ENCODE data around the gene TAOK2. TPM values are rescaled to one million over a fixed set of nuclear protein-coding genes. Genes with fewer than 3 reads are reported as not detected.
"Not testable (repeated sequence)": the region's sequence is repeated elsewhere in the genome, so short reads cannot be mapped to it uniquely, and the experiment has no call there.

Gene TAOK2
- polyA plus RNA-seq, 6 donors from 2014 or later, result 2.3 to 8.5 (median 3.4) TPM

- no peak overlapping the region for H3K4me3 Mint-ChIP-seq
- peaks cover 6 to 15% (median 8%) of the 10 kb centered on the region in 3 donors for H3K27me3 Mint-ChIP-seq
- H3K36me3 Mint-ChIP-seq, result no peaks in the 10 kb centered on the region
- peaks cover 14 to 27% (median 16%) of the 10 kb centered on the region in 3 donors for H3K4me1 Mint-ChIP-seq
- ATAC-seq (ENCODE audit: low read depth in 2 of 2) (no peak), DNase-seq (no peak)
- H3K27ac Mint-ChIP-seq, result no peak overlapping the region
- no peaks in the 10 kb centered on the region for H3K9me3 Mint-ChIP-seq
Measured at GRCh38 chr16:30016555-30017276, 43.0 kb downstream of the TAOK2 start.

GRCh38 chr16:30017277-30017656 lies 43.6 kb downstream of the TAOK2 start:
- H3K9me3 Mint-ChIP-seq, result no peaks in the 10 kb centered on the region
- ATAC-seq (ENCODE audit: low read depth in 2 of 2), result no peak
- H3K4me3 Mint-ChIP-seq, result no peak overlapping the region
- no peak for DNase-seq
- H3K27me3 Mint-ChIP-seq, result peaks cover under 1 to 10% (median 4%) of the 10 kb centered on the region in 3 donors
- no peak overlapping the region for H3K27ac Mint-ChIP-seq
- no peaks in the 10 kb centered on the region for H3K36me3 Mint-ChIP-seq
- peaks cover 11 to 23% (median 12%) of the 10 kb centered on the region in 3 donors for H3K4me1 Mint-ChIP-seq

- not testable (repeated sequence) for H3K9me3 Mint-ChIP-seq; H3K27ac Mint-ChIP-seq; H3K27me3 Mint-ChIP-seq; DNase-seq; H3K36me3 Mint-ChIP-seq; H3K4me3 Mint-ChIP-seq; ATAC-seq (ENCODE audit: low read depth in 2 of 2)
- peaks cover 11 to 18% (median 12%) of the 10 kb centered on the region in 3 donors for H3K4me1 Mint-ChIP-seq
Measured at GRCh38 chr16:30017937-30018336, 44.3 kb downstream of the TAOK2 start.

- Mint-ChIP-seq H3K27me3 (peaks cover 0 to 17% (median 0%) of the 10 kb centered on the region in 3 donors), H3K4me1 (peaks cover 11 to 15% (median 12%) of the 10 kb centered on the region in 3 donors), H3K4me3 (peak overlapping the region in 2 of 8 donors; percentile 22 to 63), H3K9me3 (no peaks in the 10 kb centered on the region), H3K27ac (no peak overlapping the region), H3K36me3 (no peaks in the 10 kb centered on the region)
- DNase-seq, result no peak
- ATAC-seq (ENCODE audit: low read depth in 2 of 2), result no peak
Measured at GRCh38 chr16:30018731-30019158, 45.1 kb downstream of the TAOK2 start.

GRCh38 chr16:30022887-30023286 lies 49.2 kb downstream of the TAOK2 start, which contains the start of gene C16orf92:
Gene C16orf92 (plus strand): TSS chr16:30023198. CDS start chr16:30023341, 143 bp downstream.
- Mint-ChIP-seq H3K27ac (peak within 1 kb of the TSS in 1 of 6 donors; percentile 33), H3K4me3 (peak within 1 kb of the TSS in 3 of 8 donors; percentile 20 to 29 (median 28)), H3K9me3 (no peaks in the 10 kb centered on the region), H3K36me3 (peaks cover 0 to 11% of the 10 kb centered on the region in 2 donors), H3K4me1 (peaks cover 12 to 15% (median 12%) of the 10 kb centered on the region in 3 donors), H3K27me3 (peaks cover 14 to 37% (median 17%) of the 10 kb centered on the region in 3 donors)
- DNase-seq (no peak), ATAC-seq (ENCODE audit: low read depth in 2 of 2) (no peak)

GRCh38 chr16:30023586-30023985 lies 49.9 kb downstream of the TAOK2 start:
- H3K4me1 Mint-ChIP-seq, result peaks cover 12 to 16% (median 15%) of the 10 kb centered on the region in 3 donors
- no peak for ATAC-seq (ENCODE audit: low read depth in 2 of 2)
- peak overlapping the region in 1 of 6 donors; percentile 33 for H3K27ac Mint-ChIP-seq
- H3K9me3 Mint-ChIP-seq, result no peaks in the 10 kb centered on the region
- peaks cover 0 to 15% of the 10 kb centered on the region in 2 donors for H3K36me3 Mint-ChIP-seq
- H3K4me3 Mint-ChIP-seq, result no peak overlapping the region
- DNase-seq, result no peak
- peaks cover 17 to 42% (median 24%) of the 10 kb centered on the region in 3 donors for H3K27me3 Mint-ChIP-seq

- H3K4me3 Mint-ChIP-seq, result peak overlapping the region in 1 of 8 donors; percentile 76
- peaks cover 22 to 50% (median 32%) of the 10 kb centered on the region in 3 donors for H3K27me3 Mint-ChIP-seq
- ATAC-seq (ENCODE audit: low read depth in 2 of 2), result no peak
- H3K36me3 Mint-ChIP-seq, result peaks cover 0 to 15% of the 10 kb centered on the region in 2 donors
- peaks cover 12 to 21% (median 15%) of the 10 kb centered on the region in 3 donors for H3K4me1 Mint-ChIP-seq
- no peaks in the 10 kb centered on the region for H3K9me3 Mint-ChIP-seq
- DNase-seq, result no peak
- peak overlapping the region in 1 of 6 donors; percentile 68 for H3K27ac Mint-ChIP-seq
Measured at GRCh38 chr16:30024451-30024850, 50.8 kb downstream of the TAOK2 start.

GRCh38 chr16:30025156-30025555 lies 51.5 kb downstream of the TAOK2 start:
- peaks cover 29 to 57% (median 39%) of the 10 kb centered on the region in 3 donors for H3K27me3 Mint-ChIP-seq

GRCh38 chr16:30025574-30025973 lies 51.9 kb downstream of the TAOK2 start:
- Mint-ChIP-seq H3K27ac (no peak overlapping the region), H3K27me3 (peaks cover 30 to 61% (median 43%) of the 10 kb centered on the region in 3 donors), H3K9me3 (peaks cover 0 to 1% (median 0%) of the 10 kb centered on the region in 7 donors), H3K4me3 (peak overlapping the region in 1 of 8 donors; percentile 23), H3K4me1 (peaks cover 15 to 31% (median 21%) of the 10 kb centered on the region in 3 donors), H3K36me3 (peaks cover 0 to 15% of the 10 kb centered on the region in 2 donors)
- DNase-seq, result no peak
- ATAC-seq (ENCODE audit: low read depth in 2 of 2), result no peak

More at GRCh38 chr16:30025156-30025555, 51.5 kb downstream of the TAOK2 start:
- H3K4me3 Mint-ChIP-seq, result no peak overlapping the region
- DNase-seq (no peak), ATAC-seq (ENCODE audit: low read depth in 2 of 2) (no peak)
- peaks cover 0 to 1% (median 0%) of the 10 kb centered on the region in 7 donors for H3K9me3 Mint-ChIP-seq
- H3K4me1 Mint-ChIP-seq, result peaks cover 17 to 28% (median 18%) of the 10 kb centered on the region in 3 donors
- no peak overlapping the region for H3K27ac Mint-ChIP-seq
- H3K36me3 Mint-ChIP-seq, result peaks cover 0 to 15% of the 10 kb centered on the region in 2 donors

- Mint-ChIP-seq H3K36me3 (peaks cover 0 to 15% of the 10 kb centered on the region in 2 donors), H3K9me3 (peaks cover 0 to 1% (median 0%) of the 10 kb centered on the region in 7 donors), H3K27ac (no peak overlapping the region), H3K27me3 (peaks cover 32 to 65% (median 50%) of the 10 kb centered on the region in 3 donors), H3K4me1 (peaks cover 8 to 28% (median 12%) of the 10 kb centered on the region in 3 donors), H3K4me3 (no peak overlapping the region)
- DNase-seq (no peak), ATAC-seq (ENCODE audit: low read depth in 2 of 2) (no peak)
Measured at GRCh38 chr16:30026449-30026848, 52.8 kb downstream of the TAOK2 start.

- ATAC-seq (ENCODE audit: low read depth in 2 of 2), result no peak
- Mint-ChIP-seq H3K9me3 (peaks cover 0 to 1% (median 0%) of the 10 kb centered on the region in 7 donors), H3K27me3 (peaks cover 40 to 77% (median 61%) of the 10 kb centered on the region in 3 donors), H3K27ac (no peak overlapping the region), H3K4me3 (peak overlapping the region in 2 of 8 donors; percentile 22 to 35), H3K4me1 (peaks cover 9 to 32% (median 13%) of the 10 kb centered on the region in 3 donors), H3K36me3 (peaks cover 0 to 15% of the 10 kb centered on the region in 2 donors)
- DNase-seq, result no peak
Measured at GRCh38 chr16:30027588-30028437, 54.1 kb downstream of the TAOK2 start.

GRCh38 chr16:30028438-30029076 lies 54.9 kb downstream of the TAOK2 start:
- DNase-seq (no peak), ATAC-seq (ENCODE audit: low read depth in 2 of 2) (peak; percentile 21 to 25)
- Mint-ChIP-seq H3K27ac (no peak overlapping the region), H3K27me3 (peaks cover 44 to 74% (median 61%) of the 10 kb centered on the region in 3 donors), H3K4me1 (peaks cover 9 to 32% (median 13%) of the 10 kb centered on the region in 3 donors), H3K9me3 (peaks cover 0 to 1% (median 0%) of the 10 kb centered on the region in 7 donors), H3K4me3 (no peak overlapping the region), H3K36me3 (peaks cover 0 to 15% of the 10 kb centered on the region in 2 donors)
